Activated CD4-positive, alpha-beta T cell treated with anti-CD3 and anti-CD28 coated beads, Interleukin-2, Interleukin-6, amounts not matched to agents 100 ng/mL and 50 ng/mL, durations not matched to agents 16 hours and 8 hours (primary cell): Measurements from ENCODE around the gene PRKAR2B.

Experiments used
- DNase-seq: peaks from one replicate; pipeline ENCODE4 v3.0.0-alpha.2; 2020

PRKAR2B gene

DNA sequence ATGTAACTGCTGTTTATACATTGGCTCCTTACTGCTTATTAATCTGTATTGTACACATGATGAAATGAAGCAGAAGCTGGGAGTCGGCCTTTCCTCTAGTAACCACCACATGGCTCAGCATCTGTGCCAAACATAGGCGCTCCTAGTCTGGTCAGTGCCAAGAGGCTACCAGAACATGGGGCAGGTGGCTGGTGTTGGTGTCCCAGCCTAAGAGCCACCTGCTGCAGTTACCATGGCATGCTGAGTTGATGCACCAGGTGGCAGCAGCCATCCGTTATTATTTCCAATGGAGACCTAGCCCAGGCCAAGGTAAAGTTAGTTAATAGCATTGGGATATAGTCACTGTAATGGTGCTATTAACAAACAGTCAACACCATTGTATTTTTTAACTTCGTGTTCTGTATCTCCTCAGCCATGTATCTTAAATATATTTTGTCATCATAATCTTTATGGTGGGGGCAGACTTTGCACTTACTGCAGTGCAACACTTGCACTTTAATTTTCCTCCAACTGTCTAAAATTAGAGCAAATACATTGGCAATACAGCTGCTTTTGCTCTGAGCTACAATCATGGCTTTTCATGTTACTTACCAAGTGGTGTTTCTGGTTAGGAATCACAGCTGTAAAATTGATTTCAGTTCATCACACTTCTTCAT, 157.4 kb downstream of the PRKAR2B start:
- DNase-seq: peak; percentile 31

DNA sequence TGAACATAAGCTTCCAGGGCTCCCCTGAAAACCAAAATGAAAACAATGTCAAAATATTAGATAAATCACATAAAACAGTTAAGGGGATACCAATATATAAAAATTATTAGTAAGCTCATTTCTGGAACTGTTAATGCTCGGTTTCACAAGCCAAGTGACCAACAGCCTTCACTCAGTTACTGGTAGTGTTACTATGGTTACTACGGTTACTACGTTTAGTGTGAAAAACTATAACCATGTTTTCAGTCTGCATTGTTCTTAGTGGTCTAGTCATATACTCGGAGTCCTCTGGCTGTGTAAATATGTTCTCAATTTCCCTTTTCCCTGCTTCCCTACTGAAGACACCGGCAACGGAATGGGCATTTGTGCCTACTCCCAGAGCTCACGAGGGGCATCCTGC, 159.1 kb downstream of the PRKAR2B start:
- DNase-seq: no peak

DNA sequence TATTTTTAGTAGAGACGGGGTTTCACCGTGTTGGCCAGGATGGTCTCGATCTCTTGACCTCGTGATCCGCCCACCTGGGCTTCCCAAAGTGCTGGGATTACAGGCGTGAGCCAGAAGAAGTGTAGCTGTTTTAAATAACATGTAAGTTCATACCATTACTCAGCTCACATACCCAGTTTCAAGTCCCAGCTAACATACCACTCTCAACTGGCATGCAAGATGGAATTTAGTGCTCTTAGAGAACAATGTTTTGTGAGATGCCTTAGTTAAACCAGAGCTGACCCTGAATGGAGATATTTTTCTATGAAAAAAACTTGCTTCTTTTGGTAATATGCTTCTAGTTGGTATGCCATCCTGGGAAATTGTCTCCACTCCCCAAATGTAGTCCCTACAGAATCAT, 161.6 kb downstream of the PRKAR2B start:
- no peak for DNase-seq

DNA sequence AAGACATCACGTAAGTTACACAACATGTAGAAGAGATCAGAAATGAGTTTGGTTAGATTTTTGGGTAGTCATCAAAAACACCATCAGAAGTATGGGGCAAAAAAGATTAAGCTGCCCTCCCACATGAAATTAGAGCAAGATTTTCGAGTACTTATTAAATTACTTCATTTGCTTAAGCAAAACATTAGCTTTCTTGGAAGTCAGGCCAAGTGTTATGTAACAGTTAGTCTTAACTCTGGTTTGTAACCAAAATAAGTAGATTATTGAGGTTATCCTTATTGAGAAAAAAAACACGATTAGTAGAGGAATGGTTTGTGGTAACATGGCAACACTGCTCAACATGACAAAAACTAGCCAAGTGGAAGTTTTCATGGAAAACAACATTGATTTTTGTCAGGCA, 162.2 kb downstream of the PRKAR2B start:
- no peak for DNase-seq

DNA sequence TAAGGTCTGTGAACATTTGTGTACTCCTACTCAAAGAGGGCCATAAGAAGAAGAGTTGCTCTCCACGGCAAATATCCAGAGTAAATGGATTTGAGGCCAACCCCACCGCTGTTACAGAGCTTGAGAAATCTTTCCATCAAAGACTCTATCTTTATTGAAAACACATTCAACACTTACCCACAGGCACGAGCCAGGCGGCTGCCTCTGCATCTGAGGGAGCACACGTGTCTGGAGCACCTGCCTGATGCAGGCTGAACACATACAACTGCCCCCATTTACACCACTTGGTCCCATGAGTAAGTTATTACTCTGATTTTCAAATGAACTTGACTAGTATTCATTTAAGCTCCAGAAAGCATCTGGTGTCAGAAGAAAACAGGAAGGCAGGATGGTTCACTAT, 163.0 kb downstream of the PRKAR2B start:
- no peak for DNase-seq

DNA sequence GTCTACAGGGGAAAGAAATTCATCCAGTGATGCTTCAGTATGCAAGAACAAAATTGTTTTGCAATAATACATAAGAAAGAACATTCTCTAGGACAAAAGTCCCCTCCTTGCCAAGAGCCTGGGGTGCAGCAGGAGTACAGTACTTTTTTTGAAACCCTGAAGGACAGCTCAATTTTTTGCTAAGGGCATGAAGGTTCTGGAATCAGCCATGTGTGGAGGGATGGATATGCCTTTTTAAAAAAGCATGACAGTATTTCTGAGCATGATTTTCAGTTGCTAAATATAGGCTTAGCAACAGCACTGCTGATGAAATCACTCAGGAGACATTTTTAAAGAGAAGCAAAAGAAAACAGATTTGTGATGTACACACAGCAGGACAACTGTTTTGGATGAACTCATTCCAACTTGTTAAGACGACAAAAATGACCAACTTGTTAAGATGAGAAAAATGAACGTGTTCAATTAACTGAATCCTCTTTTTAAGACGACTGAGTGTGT, 163.6 kb downstream of the PRKAR2B start:
- DNase-seq: no peak

DNA sequence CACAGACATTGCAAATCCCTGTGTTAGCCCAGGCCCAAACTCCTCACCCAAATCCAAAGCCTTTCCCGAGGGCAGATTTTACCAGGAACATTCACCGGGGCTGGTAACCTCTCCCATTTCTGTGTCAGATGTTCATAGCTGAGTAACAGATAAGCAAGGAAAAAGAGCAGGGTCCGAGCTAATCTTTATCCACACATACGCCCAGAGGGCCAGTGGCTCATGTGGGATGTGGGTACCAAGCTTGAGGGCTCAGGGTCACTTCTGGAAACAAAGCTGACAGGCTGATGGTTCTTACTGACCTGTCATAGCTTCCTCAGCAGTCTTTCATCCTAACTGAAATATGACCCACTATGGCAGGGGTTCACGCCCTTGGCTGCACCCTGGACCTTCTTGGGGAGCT, 164.1 kb downstream of the PRKAR2B start:
- no peak for DNase-seq

DNA sequence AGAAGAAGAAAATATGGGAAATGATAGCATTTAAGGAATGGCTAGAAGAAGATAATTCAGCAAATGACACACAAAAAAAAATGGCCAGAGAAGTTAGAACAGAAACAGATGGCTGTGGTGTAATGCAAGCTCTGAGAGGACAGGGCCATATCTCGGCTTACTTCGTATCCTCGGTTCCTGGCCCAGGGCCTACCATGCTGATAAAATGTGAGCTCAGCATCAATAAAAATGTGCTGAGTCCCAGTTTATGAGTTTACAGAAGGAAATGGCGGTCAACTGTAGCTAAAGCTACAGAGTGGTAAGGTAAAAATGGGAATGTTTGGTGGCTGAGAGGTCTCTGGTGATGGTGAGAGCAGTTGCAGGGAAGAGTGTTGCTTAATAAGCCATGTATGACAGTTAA, 165.1 kb downstream of the PRKAR2B start:
- DNase-seq: no peak

DNA sequence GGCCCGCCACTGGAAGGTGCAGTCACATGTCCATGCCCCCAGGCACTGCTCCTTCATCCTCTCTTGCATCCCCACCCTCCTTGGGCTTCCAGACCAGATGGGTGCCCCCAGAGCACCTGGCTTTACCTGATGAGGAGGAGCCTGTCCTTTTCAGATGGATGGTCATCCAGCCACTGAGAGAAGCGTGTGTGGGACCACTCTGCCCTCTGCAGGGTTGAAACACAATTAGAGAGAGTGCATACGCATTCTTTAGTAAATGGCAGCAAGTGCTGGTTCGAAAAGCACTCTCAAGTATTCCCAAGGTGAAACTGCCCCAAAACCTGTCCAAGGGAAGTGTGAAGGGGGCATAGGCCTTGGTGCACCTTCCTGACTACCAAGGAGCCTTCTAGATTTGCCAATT, 165.9 kb downstream of the PRKAR2B start:
- no peak for DNase-seq
